GM19463 (cell line): ENCODE measurements around the gene TGM2.
"Not testable (repeated sequence)": the region's sequence is repeated elsewhere in the genome, so short reads cannot be mapped to it uniquely, and the experiment has no call there.

Experiments
- ATAC-seq: cut with Tn5 transposase; IDR thresholded peaks from one replicate; pipeline ENCODE4 v1.9.1; 2021; ENCODE audit warnings: mild to moderate bottlenecking, moderate library complexity; ENCODE audit not compliant: unreplicated experiment

Gene TGM2

DNA sequence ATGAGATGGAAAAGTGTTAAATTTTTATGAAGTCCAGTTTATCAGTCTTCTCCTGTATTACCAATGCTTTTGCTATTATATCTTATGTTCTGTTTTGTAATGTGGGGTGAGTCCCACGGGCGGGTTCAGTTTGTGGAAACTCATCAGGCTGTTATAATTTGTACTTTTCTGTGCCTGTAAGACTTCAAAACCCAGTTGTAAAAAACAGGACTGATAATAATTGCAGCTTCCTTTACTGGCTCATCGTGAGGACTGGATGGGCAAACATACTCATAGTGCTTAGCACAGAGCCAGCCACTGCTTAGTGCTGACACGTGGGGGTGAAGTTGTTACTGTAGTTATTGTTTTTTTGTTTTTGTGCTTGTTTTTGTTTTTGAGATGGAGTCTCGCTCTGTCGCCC is 45.6 kb downstream of the TGM2 start:
- no peak for ATAC-seq

- ATAC-seq: no peak
Observed at GRCh38 chr20:38117635-38118034, 47.4 kb downstream of the TGM2 start.

- ATAC-seq: no peak
Observed at GRCh38 chr20:38117205-38117604, 47.9 kb downstream of the TGM2 start.

GRCh38 chr20:38116409-38117165 is 48.5 kb downstream of the TGM2 start:
- no peak for ATAC-seq

GRCh38 chr20:38115896-38116295 is 49.2 kb downstream of the TGM2 start:
- no peak for ATAC-seq

DNA sequence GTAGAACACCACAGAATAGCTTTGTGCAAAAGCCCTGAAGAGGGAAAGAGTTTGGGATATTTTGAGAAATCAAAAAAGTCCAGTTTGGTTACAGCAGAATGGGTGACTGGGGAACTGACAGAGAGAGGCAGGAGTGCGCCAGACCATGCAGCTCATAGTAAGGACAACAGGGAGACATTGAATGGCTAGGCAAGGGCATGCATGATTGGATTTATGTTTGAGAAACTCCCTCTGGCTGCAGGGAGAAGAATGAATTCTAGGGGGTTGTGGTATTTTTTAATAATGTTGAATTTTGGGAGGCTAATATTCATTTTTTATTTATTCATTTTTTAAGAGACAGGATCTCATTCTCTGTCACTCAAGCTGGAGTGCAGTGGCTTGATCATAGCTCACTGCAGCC is 49.9 kb downstream of the TGM2 start:
- no peak for ATAC-seq

DNA sequence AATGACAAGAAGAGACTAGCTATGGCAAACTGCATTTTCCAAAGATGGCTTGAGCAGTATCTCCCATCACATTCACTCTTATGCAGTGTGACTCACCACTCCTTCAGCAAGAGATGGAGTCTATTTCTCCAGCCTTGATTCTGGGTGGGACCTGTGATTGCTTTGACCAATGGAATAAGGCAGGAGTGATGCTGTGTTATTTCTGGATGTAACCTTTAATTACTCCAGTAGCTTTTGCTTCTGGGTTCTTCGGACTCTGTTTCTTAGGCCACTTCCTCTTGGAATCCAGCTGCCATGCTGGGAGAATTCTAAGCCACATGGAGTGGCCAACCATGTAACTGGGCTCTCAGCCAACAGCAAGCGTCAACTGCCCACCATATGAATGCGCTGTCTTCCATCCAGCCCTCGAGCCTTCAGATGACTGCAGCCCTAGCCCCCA is 50.7 kb downstream of the TGM2 start:
- ATAC-seq: no peak

- no peak for ATAC-seq
Observed at GRCh38 chr20:38113401-38114325, 51.4 kb downstream of the TGM2 start.

DNA sequence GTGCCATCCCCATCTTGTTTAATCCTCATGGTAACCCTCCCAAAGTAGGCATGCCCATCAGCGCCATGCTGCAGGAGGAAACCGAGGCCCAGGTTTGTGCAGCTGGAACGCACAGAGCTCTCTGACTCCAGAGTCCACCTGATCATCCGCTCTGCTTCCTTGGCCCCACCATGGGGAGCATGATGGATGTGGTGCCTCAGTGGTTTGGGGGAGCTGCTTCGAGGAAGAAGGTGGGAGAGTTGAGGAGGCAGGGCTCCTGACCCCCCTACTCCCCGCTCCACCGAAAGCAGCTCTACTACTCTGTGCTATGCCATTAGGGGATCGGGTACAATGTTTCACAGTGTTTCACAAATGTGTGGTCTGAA is 52.2 kb downstream of the TGM2 start:
- ATAC-seq: no peak

DNA sequence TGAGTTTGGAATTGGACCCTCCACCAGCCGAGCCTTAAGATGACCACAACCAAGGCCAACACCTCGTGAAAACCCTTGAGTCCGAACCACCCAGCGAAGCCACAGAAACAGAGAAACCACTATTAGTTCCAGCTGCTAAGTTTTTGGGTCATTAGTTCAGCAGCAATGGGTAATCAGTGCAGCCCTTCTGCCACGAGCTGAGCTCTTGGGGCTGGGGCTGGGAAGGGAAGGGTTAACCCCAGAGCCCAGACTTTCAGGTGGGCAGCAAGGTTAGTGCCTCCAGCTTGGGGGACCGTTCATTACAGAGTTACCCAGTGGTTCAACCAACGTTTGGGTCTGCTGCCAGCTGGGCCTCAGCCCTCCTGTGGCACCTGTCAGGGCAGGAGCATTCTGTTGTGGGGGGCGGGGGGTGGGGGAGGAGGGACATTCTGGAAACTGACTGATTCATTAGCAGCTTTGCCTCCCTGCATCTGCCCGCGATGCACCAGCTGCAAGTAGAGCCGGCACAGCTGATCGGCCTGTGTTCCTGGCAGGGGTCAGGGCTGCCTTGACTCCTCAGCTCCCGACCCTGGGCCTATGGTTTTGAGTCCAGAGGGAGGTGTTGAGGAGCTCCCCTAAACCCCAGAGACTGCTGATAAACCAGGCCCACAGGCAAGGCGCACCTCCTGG is 52.7 kb downstream of the TGM2 start:
- no peak for ATAC-seq

DNA sequence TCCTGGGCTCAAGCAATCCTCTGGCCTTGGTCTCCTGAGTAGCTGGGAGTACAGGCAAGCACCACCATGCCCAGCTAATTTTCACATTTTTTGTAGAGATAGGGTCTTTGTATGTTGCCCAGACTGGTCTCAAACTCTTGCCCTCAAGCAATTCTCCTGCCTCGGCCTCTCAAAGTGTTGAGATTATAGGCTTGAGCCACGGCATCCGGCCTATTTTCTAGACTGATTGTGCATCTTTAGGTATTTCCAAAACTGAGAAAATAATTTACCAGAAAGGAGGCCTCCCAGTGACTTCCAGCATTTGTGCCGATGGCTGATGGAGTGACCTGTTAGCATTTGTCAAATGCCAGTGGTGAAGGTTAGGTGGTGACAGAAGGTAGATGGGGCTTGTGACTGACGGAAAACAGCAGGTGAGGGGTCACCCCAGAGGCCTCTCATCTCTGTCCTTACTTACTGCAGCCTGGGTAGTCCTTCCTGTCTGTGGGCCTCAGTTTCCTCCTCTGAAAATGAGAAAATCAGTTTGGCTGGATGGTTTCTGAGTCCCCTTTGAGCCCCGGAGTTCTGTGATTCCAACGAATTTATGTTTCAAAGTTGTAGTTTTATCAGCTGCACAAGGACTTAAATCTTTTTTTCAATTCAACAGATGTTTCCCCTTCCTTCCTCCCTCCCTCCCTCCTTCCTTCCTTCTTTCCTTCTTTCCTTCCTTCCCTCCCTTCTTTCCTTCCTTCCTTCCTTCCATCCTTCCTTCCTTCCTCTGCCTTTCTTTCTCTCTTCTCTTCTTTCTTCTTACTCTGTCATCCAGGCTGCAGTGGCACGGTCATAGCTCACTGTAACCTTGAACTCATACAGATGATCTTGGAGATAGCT is 53.5 kb downstream of the TGM2 start:
- ATAC-seq: no peak

DNA sequence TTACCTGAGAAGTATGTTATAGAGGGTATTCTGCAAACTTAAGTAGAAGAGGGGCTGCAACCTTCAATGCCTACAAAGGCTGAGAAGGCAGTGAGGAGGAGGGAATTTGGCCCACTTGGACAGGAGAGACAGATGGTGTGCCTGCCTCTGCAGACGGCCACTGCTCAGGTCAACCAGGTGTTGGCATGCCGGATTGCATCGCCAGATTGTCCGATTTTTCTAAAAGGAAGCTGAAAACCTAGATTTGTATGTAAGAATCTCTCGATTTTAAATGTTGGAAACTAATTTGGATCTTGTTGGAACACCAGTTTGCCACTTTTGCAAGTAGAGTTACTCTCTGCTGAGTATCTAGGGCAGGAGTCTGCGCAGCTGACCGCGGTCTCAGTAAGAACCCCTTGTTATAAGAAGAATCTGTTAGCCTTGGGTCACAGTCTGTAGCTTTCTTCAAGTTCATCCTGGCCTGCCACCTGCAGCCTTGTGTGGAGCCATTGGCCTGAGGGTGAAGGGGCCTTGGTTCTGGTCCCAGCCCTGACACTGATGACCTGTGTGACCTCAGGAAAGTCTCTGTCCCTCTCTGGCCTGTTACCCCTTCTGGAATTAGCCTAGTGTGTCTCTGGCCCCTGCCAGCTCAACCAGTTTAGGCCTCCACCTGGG is 54.4 kb downstream of the TGM2 start:
- no peak for ATAC-seq

- ATAC-seq: no peak
Observed at GRCh38 chr20:38109591-38110524, 55.2 kb downstream of the TGM2 start.

DNA sequence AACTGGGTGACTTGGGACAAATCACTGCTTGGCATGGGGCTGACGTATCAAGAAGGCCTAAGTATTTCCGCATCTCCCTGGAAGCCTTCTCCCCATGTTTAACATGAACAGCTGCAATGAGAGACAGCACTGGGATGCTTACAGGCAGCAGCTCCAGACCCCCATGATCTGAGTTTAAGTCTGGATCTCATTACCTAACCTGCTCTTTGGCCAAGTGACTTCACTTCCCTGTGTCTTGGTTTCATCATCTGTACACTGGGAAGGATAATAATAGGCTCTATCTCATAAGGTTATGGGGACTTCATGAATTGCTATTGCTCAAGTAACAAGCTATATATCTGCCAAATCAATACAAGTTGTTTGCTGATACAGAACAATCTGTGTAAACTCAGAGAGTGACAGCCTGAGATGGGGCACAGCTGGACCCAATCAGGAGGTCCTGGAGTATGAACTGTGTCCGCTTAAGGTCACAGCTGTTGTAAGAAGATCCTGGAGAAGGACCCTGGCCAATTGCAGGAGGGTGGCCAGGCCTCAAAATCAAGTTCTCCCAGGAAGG is 56.0 kb downstream of the TGM2 start:
- ATAC-seq: no peak

- ATAC-seq: no peak
Observed at GRCh38 chr20:38108438-38108985, 56.6 kb downstream of the TGM2 start.

- not testable (repeated sequence) for ATAC-seq
Observed at GRCh38 chr20:38107916-38108315, 57.2 kb downstream of the TGM2 start.

- not testable (repeated sequence) for ATAC-seq
Observed at GRCh38 chr20:38107386-38107785, 57.7 kb downstream of the TGM2 start.

DNA sequence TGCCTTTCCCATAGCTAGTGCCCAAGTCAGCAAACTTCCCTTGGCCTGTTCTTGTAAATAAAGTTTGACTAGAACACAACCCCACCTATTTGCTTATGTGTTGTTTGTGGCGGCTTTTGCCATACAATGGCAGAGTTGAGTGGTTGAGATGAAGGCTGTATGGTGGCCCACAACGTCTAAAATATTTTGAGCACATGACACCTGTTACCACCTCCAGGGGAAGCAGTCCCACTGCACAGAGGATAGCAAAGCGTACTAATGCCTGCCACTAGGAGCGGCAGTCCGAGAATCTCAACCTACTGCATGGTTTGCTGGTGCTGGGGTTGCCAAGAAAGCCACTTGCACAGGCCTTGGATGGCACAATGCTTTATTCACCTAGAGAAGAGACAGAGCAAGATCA is 58.6 kb downstream of the TGM2 start:
- ATAC-seq: no peak
